Cerebellar cortex (tissue), 1 donor: Measurements from ENCODE around the gene ZNF200.
"Not testable (repeated sequence)": the region's sequence is repeated elsewhere in the genome, so short reads cannot be mapped to it uniquely, and the experiment has no call there.

ENCODE experiments used
- DNase-seq: peaks from one replicate; pipeline ENCODE4 v3.0.0-alpha.2; 2015; ENCODE audit warnings: low spot score

The ZNF200 gene

GRCh38 chr16:3252967-3253366 lies 18.0 kb upstream of the ZNF200 start:
- DNase-seq: no peak

GRCh38 chr16:3249451-3249850 lies 14.5 kb upstream of the ZNF200 start:
- DNase-seq: no peak

GRCh38 chr16:3249020-3249419 lies 14.1 kb upstream of the ZNF200 start:
- DNase-seq: no peak

GRCh38 chr16:3248596-3248995 lies 13.6 kb upstream of the ZNF200 start:
- DNase-seq: no peak

- DNase-seq: no peak
Measured at GRCh38 chr16:3246876-3247275, 11.9 kb upstream of the ZNF200 start.

GRCh38 chr16:3246002-3246401 lies 11.0 kb upstream of the ZNF200 start:
- no peak for DNase-seq

- no peak for DNase-seq
Measured at GRCh38 chr16:3243882-3244281, 8.9 kb upstream of the ZNF200 start.

GRCh38 chr16:3242709-3243108 lies 7.8 kb upstream of the ZNF200 start:
- DNase-seq: no peak

- DNase-seq: no peak
Measured at GRCh38 chr16:3241761-3242160, 6.8 kb upstream of the ZNF200 start.

GRCh38 chr16:3235856-3236669 lies 1.1 kb upstream of the ZNF200 start:
- DNase-seq: no peak

GRCh38 chr16:3234543-3234856 lies 458 bp downstream of the ZNF200 start:
- no peak for DNase-seq

GRCh38 chr16:3223913-3224515 lies 10.9 kb downstream of the ZNF200 start:
- no peak for DNase-seq

- no peak for DNase-seq
Measured at GRCh38 chr16:3220839-3221238, 14.1 kb downstream of the ZNF200 start.

GRCh38 chr16:3216263-3216640 lies 18.7 kb downstream of the ZNF200 start:
- DNase-seq: no peak

GRCh38 chr16:3215601-3216262 lies 19.2 kb downstream of the ZNF200 start:
- DNase-seq: no peak

GRCh38 chr16:3214904-3215600 lies 19.9 kb downstream of the ZNF200 start:
- DNase-seq: no peak

- DNase-seq: no peak
Measured at GRCh38 chr16:3212567-3212966, 22.4 kb downstream of the ZNF200 start.

GRCh38 chr16:3212006-3212405 lies 23.0 kb downstream of the ZNF200 start:
- DNase-seq: no peak

GRCh38 chr16:3207086-3207953 lies 27.6 kb downstream of the ZNF200 start:
- DNase-seq: no peak

- DNase-seq: not testable (repeated sequence)
Measured at GRCh38 chr16:3205939-3206338, 29.0 kb downstream of the ZNF200 start.

GRCh38 chr16:3202903-3203539 lies 31.9 kb downstream of the ZNF200 start:
- no peak for DNase-seq
